ENCODE measurements around the gene IQCK.

Gene IQCK

GRCh38 chr16:19689342-19689741, 28.7 kb upstream of the IQCK start:
- no peaks in the 10 kb centered on the region for H3K27me3 ChIP-seq
- no peak for TF ChIP-seq CTCF (IDR thresholded peaks at IDR 0.05; ENCODE audit: low read depth, low read length)
- no peak overlapping the region for H3K4me3 ChIP-seq (ENCODE audit: low read depth, low read length)
- H3K36me3 ChIP-seq = peaks cover 21% of the 10 kb centered on the region
- DNase-seq = no peak
- H3K4me1 ChIP-seq = no peaks in the 10 kb centered on the region
- H3K9me3 ChIP-seq = no peaks in the 10 kb centered on the region

- no peak overlapping the region for H3K4me3 ChIP-seq (ENCODE audit: low read depth, low read length)
- H3K4me1 ChIP-seq = no peaks in the 10 kb centered on the region
- H3K9me3 ChIP-seq = no peaks in the 10 kb centered on the region
- TF ChIP-seq CTCF (IDR thresholded peaks at IDR 0.05; ENCODE audit: low read depth, low read length) = no peak
- no peak for DNase-seq
- no peaks in the 10 kb centered on the region for H3K27me3 ChIP-seq
- peaks cover 16% of the 10 kb centered on the region for H3K36me3 ChIP-seq
Observed at GRCh38 chr16:19690196-19690595, 27.9 kb upstream of the IQCK start.

GRCh38 chr16:19691161-19691711, 26.8 kb upstream of the IQCK start:
- DNase-seq = no peak
- Histone ChIP-seq H3K4me1 (0 out of 2 replicates have a peak, but pooled peaks cover 1% of the 10 kb centered on the region), H3K4me3 (ENCODE audit: low read depth, low read length) (no peak overlapping the region)

GRCh38 chr16:19694989-19695388, 23.1 kb upstream of the IQCK start:
- Histone ChIP-seq H3K9me3 (no peaks in the 10 kb centered on the region), H3K36me3 (peaks cover 32% of the 10 kb centered on the region), H3K4me3 (ENCODE audit: low read depth, low read length) (no peak overlapping the region), H3K4me1 (0 out of 2 replicates have a peak, but pooled peaks cover 4% of the 10 kb centered on the region), H3K27me3 (no peaks in the 10 kb centered on the region)
- DNase-seq = no peak
- TF ChIP-seq CTCF (IDR thresholded peaks at IDR 0.05; ENCODE audit: low read depth, low read length) = no peak

More at GRCh38 chr16:19691161-19691711, 26.8 kb upstream of the IQCK start:
- peaks cover 17% of the 10 kb centered on the region for H3K36me3 ChIP-seq
- no peak for TF ChIP-seq CTCF (IDR thresholded peaks at IDR 0.05; ENCODE audit: low read depth, low read length)
- no peaks in the 10 kb centered on the region for H3K27me3 ChIP-seq
- no peaks in the 10 kb centered on the region for H3K9me3 ChIP-seq

- no peak for TF ChIP-seq CTCF (IDR thresholded peaks at IDR 0.05; ENCODE audit: low read depth, low read length)
- H3K4me3 ChIP-seq (ENCODE audit: low read depth, low read length) = no peak overlapping the region
- H3K27me3 ChIP-seq = no peaks in the 10 kb centered on the region
- peaks cover 35% of the 10 kb centered on the region for H3K36me3 ChIP-seq
- DNase-seq = no peak
- no peaks in the 10 kb centered on the region for H3K9me3 ChIP-seq
- H3K4me1 ChIP-seq = 0 out of 2 replicates have a peak, but pooled peaks cover 4% of the 10 kb centered on the region
Observed at GRCh38 chr16:19696328-19696727, 21.7 kb upstream of the IQCK start.

- TF ChIP-seq CTCF (IDR thresholded peaks at IDR 0.05; ENCODE audit: low read depth, low read length) = no peak
- no peak for DNase-seq
- no peak overlapping the region for H3K4me3 ChIP-seq (ENCODE audit: low read depth, low read length)
Observed at GRCh38 chr16:19696961-19697360, 21.1 kb upstream of the IQCK start.

More at GRCh38 chr16:19696961-19697360, 21.1 kb upstream of the IQCK start:
- Histone ChIP-seq H3K4me1 (0 out of 2 replicates have a peak, but pooled peaks cover 4% of the 10 kb centered on the region), H3K27me3 (no peaks in the 10 kb centered on the region), H3K9me3 (no peaks in the 10 kb centered on the region), H3K36me3 (peaks cover 40% of the 10 kb centered on the region)

All from BE2C (cell line).